ENCODE measurements around the gene PIK3R6. TPM values are rescaled to one million over a fixed set of nuclear protein-coding genes. Genes with fewer than 3 reads are reported as not detected.

PIK3R6 gene
- total RNA-seq (ENCODE audit: low replicate concordance), result 0.16 TPM in 1 of 2 replicates, not detected in the other

- no peak for TF ChIP-seq CTCF (IDR thresholded peaks at IDR 0.05; ENCODE audit: insufficient read depth, low read length)
- DNase-seq (ENCODE audit: low read depth), result no peak
- H3K4me3 ChIP-seq (ENCODE audit: low read depth, low read length), result no peak within 1 kb of the TSS
Observed at GRCh38 chr17:8867361-8867981, at the start of gene PIK3R6. PIK3R6 (minus strand) TSS chr17:8867674; CDS start chr17:8849794, 17,880 bp downstream.

- no peak for DNase-seq (ENCODE audit: low read depth)
- H3K4me3 ChIP-seq (ENCODE audit: low read depth, low read length), result no peak overlapping the region
- no peak for TF ChIP-seq CTCF (IDR thresholded peaks at IDR 0.05; ENCODE audit: insufficient read depth, low read length)
Observed at GRCh38 chr17:8916466-8916865, 49.0 kb upstream of the PIK3R6 start.

- H3K4me3 ChIP-seq (ENCODE audit: low read depth, low read length), result no peak overlapping the region
- no peak for DNase-seq (ENCODE audit: low read depth)
Observed at GRCh38 chr17:8914554-8914953, 47.1 kb upstream of the PIK3R6 start.

GRCh38 chr17:8913879-8914278 is 46.4 kb upstream of the PIK3R6 start:
- no peak for DNase-seq (ENCODE audit: low read depth)
- TF ChIP-seq CTCF (IDR thresholded peaks at IDR 0.05; ENCODE audit: insufficient read depth, low read length), result no peak
- no peak overlapping the region for H3K4me3 ChIP-seq (ENCODE audit: low read depth, low read length)

More at GRCh38 chr17:8914554-8914953, 47.1 kb upstream of the PIK3R6 start:
- no peak for TF ChIP-seq CTCF (IDR thresholded peaks at IDR 0.05; ENCODE audit: insufficient read depth, low read length)

GRCh38 chr17:8913091-8913490 is 45.6 kb upstream of the PIK3R6 start:
- H3K4me3 ChIP-seq (ENCODE audit: low read depth, low read length), result no peak overlapping the region
- no peak for TF ChIP-seq CTCF (IDR thresholded peaks at IDR 0.05; ENCODE audit: insufficient read depth, low read length)
- no peak for DNase-seq (ENCODE audit: low read depth)

- no peak for DNase-seq (ENCODE audit: low read depth)
- no peak for TF ChIP-seq CTCF (IDR thresholded peaks at IDR 0.05; ENCODE audit: insufficient read depth, low read length)
- no peak overlapping the region for H3K4me3 ChIP-seq (ENCODE audit: low read depth, low read length)
Observed at GRCh38 chr17:8912084-8912981, 44.9 kb upstream of the PIK3R6 start.
